Astrocyte of the cerebellum (primary cell): ENCODE data around the gene NAA60.

Source experiments
- DNase-seq: peaks from one replicate; pipeline ENCODE4 v3.0.0-alpha.2; 2011; ENCODE audit warnings: low read depth
- H3K4me3 ChIP-seq: 2 replicates; pipeline ENCODE4 v1.5.1; 2011; ENCODE audit warnings: mild to moderate bottlenecking, low read depth, low read length, moderate library complexity
- CTCF ChIP-seq: IDR thresholded peaks from 2 replicates; pipeline ENCODE4 v1.5.1; 2012; ENCODE audit warnings: low read length, low read depth, moderate library complexity, mild to moderate bottlenecking; ENCODE audit errors: missing control alignments
- in situ Hi-C: cut with HindIII; loops from 2 replicates; pipeline ENCODE4 v1.10.0; 2017; ENCODE audit warnings: low sequenced_read_pairs

The NAA60 gene

GRCh38 chr16:3515897-3516296 lies 72.4 kb downstream of the NAA60 start:
- H3K4me3 ChIP-seq: no peak overlapping the region
- no peak for TF ChIP-seq CTCF
- in situ Hi-C loops: no loop called here
- no peak for DNase-seq

GRCh38 chr16:3518292-3518985 lies 75.0 kb downstream of the NAA60 start:
- in situ Hi-C loops: no loop called here
- no peak overlapping the region for H3K4me3 ChIP-seq
- no peak for DNase-seq
- no peak for TF ChIP-seq CTCF

GRCh38 chr16:3518986-3519348 lies 75.5 kb downstream of the NAA60 start:
- in situ Hi-C loops: no loop called here
- TF ChIP-seq CTCF: no peak
- no peak overlapping the region for H3K4me3 ChIP-seq
- no peak for DNase-seq

GRCh38 chr16:3519581-3519980 lies 76.1 kb downstream of the NAA60 start:
- no peak for TF ChIP-seq CTCF
- in situ Hi-C loops: no loop called here

GRCh38 chr16:3520413-3520812 lies 76.9 kb downstream of the NAA60 start:
- no peak for DNase-seq
- in situ Hi-C loops: no loop called here
- H3K4me3 ChIP-seq: no peak overlapping the region

More at GRCh38 chr16:3519581-3519980, 76.1 kb downstream of the NAA60 start:
- no peak for DNase-seq
- H3K4me3 ChIP-seq: no peak overlapping the region

GRCh38 chr16:3520841-3521240 lies 77.4 kb downstream of the NAA60 start:
- DNase-seq: no peak
- no peak overlapping the region for H3K4me3 ChIP-seq
- TF ChIP-seq CTCF: no peak
- in situ Hi-C loops: no loop called here

More at GRCh38 chr16:3520413-3520812, 76.9 kb downstream of the NAA60 start:
- TF ChIP-seq CTCF: no peak
